Activated CD4-positive, CD25-positive, alpha-beta regulatory T cell (primary cell): Measurements from ENCODE around the gene CCDC13.

Experiments
- DNase-seq, 4 experiments: peaks; one replicate each; lab custom pipeline; 2025; lab: John Stamatoyannopoulos, UW

Gene CCDC13

DNA sequence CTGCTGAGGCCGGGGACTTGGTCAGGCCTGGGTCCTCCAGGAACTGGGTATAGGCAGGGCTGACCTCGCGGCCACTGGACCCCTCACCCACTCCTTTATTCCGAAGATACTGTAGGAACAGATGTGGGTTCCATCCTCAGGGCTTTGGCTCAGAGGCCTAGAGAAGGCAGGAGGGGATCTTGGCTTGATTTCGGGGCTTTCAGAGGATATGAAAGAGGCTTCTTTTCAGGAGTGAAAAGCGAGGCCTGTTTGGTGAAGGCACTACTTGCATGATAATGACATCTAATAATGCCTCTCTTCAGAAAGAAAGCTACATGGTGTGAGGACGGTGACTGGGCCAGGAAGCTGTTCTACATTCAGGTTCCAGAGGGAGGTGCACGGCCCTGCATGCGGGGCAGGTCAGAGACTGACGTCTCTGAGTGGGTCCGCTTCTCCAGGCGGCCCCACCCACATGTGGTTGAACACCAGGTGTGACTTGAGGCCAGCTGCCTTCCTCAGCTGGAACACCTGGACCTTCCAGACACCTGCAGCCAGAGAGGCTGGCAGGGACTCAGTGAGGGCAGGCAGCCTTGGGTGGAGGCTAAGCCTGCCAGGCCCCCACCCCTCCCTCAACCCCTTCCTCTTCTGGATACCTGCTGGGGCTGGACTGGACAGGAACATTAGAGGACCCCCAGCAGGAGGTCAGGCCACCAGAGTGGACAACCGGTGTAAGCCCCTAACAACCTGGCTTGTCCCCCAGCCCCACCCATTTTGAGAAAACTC, 39.4 kb downstream of the CCDC13 start:
- no peak for DNase-seq

DNA sequence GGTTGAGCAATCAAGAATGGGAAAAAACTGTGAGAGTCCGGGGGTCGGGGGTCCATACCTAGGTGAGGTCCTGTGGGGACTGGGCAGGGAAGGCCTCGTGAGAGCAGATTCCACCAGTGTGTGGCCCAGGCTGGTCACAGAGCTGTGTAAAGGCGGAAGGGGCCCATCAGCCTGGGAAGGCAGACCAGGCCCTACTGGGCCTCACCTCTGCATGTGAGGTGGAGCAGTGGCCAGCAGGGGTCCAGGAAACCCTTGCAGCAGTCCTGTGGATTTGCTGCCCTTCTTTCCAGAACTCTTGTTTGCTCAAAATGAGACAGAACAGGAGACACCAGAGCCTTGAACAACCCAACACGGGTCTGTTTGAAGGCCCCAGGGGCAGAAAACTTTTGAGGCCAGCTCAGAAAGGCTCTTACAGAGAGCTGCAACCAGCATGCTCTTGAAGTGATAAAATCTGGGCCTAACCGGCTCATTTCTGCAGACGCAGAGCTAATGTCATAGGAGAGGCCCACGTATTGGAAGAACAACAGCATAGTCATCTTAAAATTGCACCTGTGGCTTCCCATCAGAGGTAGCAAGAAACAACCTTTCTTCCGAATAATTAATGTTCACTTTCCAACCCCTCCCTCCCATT, 40.1 kb downstream of the CCDC13 start:
- DNase-seq: no peak

DNA sequence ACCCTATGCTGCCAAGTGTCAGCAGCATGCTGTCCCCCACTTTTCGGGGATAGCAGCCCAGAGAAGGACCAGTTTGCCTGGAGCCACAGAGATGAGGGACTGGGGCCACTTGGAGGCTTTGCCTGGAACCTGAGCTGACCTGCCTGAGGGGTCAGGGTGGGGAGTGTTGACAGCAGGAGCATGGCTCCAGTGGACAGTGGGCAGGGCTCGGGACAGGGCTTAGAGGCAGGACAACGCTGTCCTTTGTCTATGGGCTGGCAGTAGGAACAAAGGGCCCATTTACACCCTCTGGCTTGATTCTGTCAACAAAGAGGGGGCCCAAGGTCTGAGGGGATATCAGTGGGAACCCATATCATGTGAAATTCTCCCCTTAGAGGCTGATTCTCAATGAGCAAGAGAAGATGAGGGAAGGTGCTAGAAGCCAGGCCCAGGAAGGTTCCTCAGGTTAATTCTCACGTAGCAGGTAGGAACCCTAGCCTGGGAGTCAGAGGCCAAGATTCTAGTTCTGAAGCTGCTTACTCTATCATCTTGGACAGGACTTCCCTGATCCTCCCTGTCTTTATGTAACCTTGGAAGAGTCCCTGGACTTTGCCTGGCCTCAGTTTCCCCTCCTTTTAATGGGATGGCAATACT, 40.7 kb downstream of the CCDC13 start:
- no peak for DNase-seq

DNA sequence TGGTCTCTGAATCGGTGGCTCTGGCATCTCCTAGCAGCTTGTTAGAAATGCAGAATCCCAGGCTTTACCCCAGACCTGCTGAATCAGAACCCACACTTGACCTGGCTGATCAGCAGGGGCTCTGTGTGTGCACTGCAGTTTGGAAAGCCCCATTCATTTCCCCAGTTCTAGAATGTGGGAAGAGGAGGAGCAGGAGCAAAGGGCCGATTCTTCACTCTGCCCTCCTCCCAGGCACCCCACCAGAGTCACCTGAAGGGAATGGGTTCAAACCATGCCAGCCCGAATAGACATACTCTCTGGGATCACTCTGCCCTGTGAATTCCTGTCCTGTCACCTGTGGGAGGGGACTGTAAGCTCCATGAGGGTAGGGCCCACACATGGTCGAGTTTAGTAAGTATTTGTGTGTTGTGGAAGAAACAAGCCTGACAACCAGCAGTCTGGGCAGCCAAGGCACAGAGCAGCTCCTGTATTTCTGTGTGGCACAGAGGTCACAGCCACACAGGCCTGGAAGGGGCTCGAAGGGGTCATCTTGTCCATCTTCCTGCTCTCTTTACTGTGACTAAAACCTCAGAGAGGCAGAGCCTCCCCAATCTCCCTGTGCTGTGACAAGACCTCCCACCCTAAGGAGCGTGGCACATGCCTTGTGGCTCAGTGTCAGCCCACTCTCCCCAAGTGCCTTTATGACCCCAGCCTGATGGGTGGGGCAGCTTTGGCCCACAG, 41.4 kb downstream of the CCDC13 start:
- DNase-seq: no peak

DNA sequence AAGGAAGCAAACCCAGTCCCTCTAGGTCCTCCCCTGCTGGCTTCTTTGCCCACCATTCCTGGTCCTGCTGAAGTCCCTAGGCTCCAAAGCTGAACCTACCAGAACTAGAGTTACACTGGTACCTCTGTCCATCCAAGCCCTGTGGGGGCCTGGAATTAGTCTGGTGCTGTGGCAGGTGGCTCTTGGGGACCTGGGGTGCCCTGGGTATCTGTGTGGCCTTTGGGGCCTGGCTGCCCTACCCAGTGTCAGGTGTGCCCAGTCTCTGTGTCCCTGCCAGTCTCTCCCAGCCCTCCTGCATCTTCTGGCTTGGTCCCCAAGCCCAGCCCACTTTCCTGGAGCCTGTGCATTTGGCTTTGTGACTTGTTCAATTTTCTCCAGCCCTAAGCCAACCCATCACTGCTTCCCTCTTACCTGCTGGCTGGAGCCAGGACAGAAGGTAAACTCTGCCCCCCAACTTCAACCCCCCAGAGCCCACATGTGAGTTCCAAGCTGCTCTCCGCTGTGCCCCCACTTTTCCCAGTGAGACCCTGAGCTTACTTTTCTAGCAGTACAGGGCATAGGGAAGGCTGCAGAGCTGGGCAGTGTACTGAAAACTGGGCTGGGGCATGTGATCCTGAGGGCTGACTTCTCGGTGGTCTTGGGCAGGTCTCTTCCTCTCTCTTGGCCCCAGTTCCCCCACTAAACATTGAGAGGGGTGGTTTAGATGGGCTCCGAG, 42.2 kb downstream of the CCDC13 start:
- DNase-seq: no peak

DNA sequence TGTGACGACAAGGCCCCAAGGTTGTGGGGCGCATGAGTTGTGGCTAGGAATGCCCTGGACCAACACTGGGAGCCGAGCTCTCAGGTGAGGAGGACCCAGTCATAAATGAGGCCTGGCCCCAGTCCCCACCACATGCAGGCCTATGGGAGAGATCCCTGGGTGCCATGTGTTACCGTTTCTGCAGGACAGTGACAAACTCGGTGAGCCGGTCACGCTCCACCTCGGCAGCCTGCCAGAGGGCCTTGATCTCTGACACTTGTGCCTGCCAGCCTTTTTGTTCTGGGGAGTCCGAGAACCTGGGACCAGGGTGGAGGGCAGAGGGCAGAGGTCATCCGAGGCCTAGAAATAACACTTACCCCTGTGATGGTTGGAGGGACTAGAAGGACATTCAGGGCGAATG, 42.8 kb downstream of the CCDC13 start:
- no peak for DNase-seq

DNA sequence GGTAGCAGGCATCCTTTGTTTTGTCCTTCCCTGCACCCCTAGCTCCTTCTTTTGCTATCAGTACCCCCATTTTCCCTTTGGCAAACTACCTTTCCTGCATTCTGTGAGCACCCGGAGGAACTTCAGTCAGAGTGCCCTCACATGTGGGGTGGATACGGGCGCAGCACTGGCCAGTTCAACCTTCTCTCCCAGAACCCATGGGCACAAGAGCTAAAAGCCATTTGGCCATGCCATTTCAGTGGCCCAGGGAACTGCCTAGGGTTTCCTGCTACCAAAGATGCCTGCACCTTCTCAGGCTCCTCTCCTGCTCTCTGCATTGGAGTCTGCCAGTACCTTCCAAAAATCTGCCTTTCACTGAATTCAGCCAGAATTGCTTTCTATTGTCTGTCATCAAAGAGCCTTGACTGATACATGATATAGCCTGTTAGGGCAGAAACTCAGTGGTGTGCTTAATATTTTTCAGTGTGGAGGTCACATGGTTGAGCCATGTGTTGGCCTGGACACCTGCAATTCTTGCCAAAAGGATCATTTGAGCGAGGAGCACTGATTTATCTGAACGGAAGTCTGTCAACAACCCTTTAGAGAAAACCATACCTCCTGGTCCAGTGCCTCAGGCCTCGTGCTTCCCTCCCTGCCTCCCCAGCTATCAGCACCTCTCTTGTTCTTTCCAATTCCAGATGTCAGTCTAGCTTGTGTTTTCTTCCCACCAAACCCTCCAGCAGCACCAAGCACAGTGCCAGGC, 43.5 kb downstream of the CCDC13 start:
- DNase-seq: no peak

DNA sequence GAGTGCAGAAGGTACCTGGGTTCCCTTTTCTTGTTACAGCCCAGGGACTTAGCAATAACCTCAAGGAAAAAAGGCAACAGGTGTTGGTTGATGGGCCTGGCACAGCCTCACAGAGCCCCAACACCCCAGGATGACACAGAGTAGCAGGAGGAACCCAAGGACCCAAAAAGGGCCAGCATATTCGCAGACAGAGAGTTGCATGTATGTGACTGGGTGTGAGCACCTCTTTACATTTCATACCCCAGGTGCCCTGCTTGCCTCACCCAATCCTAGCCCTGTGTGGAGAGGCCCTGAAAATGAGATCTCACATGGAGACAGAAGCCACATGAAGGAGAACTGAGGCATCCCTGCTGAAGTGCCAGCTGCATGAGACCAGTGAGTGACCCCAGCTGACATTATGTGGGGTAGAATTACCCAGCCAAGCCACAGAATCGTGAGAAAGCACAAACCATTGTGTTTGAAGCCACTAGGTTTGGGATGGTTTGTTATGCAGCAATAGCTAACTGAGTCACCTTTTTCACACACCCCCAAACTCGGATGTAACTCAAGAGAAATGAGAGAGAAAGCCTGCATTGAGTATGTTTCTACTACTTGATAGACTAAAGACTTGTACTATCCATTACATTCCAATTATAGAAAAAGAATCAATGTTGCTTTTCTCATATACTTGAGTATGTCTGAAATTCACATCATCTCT, 44.2 kb downstream of the CCDC13 start:
- DNase-seq: no peak

DNA sequence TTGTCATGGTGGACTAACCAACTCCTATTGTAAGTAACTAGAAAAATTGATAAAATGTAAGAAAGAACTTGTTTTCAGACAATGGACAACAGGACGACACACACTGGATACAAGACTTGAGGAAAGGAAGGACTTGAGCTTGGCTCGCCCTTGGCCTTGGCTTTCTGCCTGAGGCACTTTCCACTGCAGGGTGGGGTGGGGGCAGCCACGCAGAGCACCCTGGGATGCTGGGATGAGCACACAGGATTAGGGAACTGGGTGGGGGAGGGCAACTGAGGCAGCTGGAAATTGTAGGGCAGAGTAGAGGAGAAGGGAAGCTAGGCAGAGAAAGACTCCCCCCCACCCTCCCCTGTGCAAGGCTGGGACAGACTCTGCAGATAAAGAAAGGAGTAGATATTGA, 45.0 kb downstream of the CCDC13 start:
- DNase-seq: no peak

DNA sequence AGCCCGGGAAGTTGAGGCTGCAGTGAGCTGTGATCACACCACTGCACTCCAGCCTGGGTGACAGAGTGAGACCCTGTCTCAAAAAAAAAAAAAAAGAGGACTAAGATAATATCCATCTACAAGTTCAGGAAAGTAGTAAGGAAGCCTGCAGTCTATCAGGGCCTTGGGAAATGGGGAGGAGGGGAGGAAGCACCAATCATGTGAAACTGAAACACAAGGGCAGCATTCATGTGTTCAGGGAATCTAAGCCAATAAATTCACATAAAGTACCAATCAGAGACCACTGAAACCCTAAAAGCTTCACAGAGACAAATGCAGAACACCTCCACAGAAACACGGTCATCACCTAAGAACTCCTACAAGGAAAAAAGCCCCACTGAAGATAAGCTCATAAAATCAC, 47.6 kb downstream of the CCDC13 start:
- DNase-seq: no peak

DNA sequence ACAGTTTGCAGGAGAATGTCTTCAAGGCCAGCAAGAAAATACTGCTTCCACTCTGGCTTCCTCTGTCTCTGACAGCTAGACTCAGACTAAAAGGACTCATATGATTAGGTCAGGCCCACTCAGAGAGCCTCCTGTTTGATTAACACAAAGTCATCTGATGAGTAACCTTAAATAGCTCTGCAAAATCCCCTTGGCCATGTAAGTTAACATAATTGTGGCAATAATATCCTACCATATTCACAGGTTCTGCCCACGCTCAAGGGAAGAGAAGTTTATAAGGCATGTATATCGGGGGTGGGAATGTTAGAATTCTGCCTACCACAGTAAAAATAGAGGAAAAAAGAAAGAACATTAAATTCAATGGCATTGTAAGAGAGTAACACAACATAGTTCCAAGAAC, 49.8 kb downstream of the CCDC13 start:
- DNase-seq: no peak
